Naive thymus-derived CD8-positive, alpha-beta T cell (primary cell): ENCODE results near the gene KIF26B. TPM values are rescaled to one million over a fixed set of nuclear protein-coding genes. Genes with fewer than 3 reads are reported as not detected.

Experiments
- ATAC-seq, 2 donors: fragments of 150-1000 bp; cut with Tn5 transposase in 1 of 2; sonication (Bioruptor Pico), chemical (Tn5 transposase) in 1 of 2; 1 replicate in 1 of 2; 2 replicates in 1 of 2; pipeline ENCODE4 v1.10.0; 2021; ENCODE audit warnings: mild to moderate bottlenecking in 2 of 2, moderate library complexity in 2 of 2
- POLR2A ChIA-PET: fragments of 350-600 bp; sonication (Branson Sonifier 250); formaldehyde crosslinking; loops from one replicate; lab custom pipeline; 2021; ENCODE audit warnings: antibody characterized with exemption; lab: Charles Lee
- DNase-seq, 10 donors: peaks; one replicate each; pipeline versions ENCODE4 v3.0.0 to v3.0.0-alpha.2; 2020 to 2022
- H3K27ac Mint-ChIP-seq, 10 donors: one replicate each; pipeline ENCODE4 v1.8.0; 2020 to 2022; ENCODE audit warnings: mild to moderate bottlenecking in 10 of 10, mixed read lengths in 10 of 10, moderate library complexity in 4 of 10, inconsistent platforms in 1 of 10
- H3K27me3 Mint-ChIP-seq, 5 donors: one replicate each; pipeline ENCODE4 v1.8.0; 2021 to 2022; ENCODE audit warnings: mixed read lengths in 5 of 5
- H3K36me3 Mint-ChIP-seq, 3 donors: one replicate each; pipeline ENCODE4 v1.8.0; 2020 to 2022; ENCODE audit warnings: mixed read lengths in 3 of 3, mild to moderate bottlenecking in 2 of 3, inconsistent platforms in 1 of 3
- H3K4me1 Mint-ChIP-seq, 4 donors: one replicate each; pipeline ENCODE4 v1.8.0; 2021 to 2022; ENCODE audit warnings: mixed read lengths in 4 of 4
- H3K4me3 Mint-ChIP-seq, 10 donors: one replicate each; pipeline ENCODE4 v1.8.0; 2020 to 2022; ENCODE audit warnings: mild to moderate bottlenecking in 10 of 10, mixed read lengths in 10 of 10, moderate library complexity in 6 of 10, inconsistent platforms in 1 of 10
- H3K9me3 Mint-ChIP-seq, 9 donors: one replicate each; pipeline ENCODE4 v1.8.0; 2020 to 2022; ENCODE audit warnings: mixed read lengths in 9 of 9, mild to moderate bottlenecking in 3 of 9, inconsistent platforms in 1 of 9, moderate library complexity in 1 of 9
- polyA plus RNA-seq, 3 donors: library from polyadenylated mRNA; unstranded; fragments of 300-500 nt; fragmentation: Illumina TruSeq; gene quantifications; one replicate each; pipeline ENCODE4 v1.2.3, GENCODE V29; 2021
- total RNA-seq, 8 experiments: library from RNA in 2 of 8; stranded (reverse) in 2 of 8; gene quantifications; one replicate each; pipeline ENCODE4 v1.2.3 and lab custom pipeline; 2021 to 2026

KIF26B gene
- total and polyA plus RNA-seq, 5 experiments from 2014 or later, result 0.08 to 0.16 TPM; not detected in 3

DNA sequence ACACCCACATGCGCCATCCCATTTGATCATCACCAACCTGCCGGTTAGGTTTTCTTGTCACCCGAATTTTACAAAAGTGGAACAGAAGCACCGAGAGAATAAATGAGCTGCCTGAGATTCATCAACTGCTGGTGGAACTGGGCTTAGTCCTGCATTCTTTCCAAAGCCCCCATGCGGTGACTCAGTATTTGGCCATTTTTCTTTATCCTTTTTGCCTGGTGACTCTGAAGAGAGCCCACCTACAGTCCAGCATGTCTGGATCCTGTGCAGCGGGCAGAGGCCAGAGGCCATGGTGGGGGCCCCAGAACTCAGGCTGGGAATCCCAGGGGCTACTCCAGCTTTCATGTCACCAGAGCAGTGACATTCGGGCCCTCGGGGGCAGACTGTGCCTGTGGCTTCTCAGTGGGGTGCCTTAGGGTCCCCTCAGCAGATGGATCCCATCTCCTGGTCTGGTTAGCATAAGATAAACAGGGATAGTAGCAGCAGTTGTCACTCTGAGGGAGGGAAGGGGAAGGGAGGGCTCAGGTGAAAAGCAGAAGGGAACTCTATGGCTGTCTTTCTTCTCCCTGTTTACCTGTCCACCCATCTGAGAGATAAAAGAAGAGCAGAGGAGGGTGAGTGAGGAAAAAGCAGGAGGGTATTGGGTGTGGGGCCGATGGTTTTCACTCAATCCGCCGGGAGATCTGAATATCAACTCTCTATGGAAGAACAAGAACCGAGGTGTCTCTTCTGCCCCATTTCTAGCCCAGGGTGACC lies 63.2 kb downstream of the KIF26B start:
- POLR2A ChIA-PET, result no interaction called here
- H3K27me3 Mint-ChIP-seq, result peaks cover 0 to 3% (median 1%) of the 10 kb centered on the region in 5 donors
- H3K27ac Mint-ChIP-seq, result peak overlapping the region in 1 of 10 donors; percentile 6
- no peaks in the 10 kb centered on the region for H3K9me3 Mint-ChIP-seq
- H3K36me3 Mint-ChIP-seq, result no peaks in the 10 kb centered on the region
- H3K4me3 Mint-ChIP-seq, result no peak overlapping the region
- peaks cover 0 to 3% (median under 1%) of the 10 kb centered on the region in 4 donors for H3K4me1 Mint-ChIP-seq
- no peak for ATAC-seq
- no peak for DNase-seq

DNA sequence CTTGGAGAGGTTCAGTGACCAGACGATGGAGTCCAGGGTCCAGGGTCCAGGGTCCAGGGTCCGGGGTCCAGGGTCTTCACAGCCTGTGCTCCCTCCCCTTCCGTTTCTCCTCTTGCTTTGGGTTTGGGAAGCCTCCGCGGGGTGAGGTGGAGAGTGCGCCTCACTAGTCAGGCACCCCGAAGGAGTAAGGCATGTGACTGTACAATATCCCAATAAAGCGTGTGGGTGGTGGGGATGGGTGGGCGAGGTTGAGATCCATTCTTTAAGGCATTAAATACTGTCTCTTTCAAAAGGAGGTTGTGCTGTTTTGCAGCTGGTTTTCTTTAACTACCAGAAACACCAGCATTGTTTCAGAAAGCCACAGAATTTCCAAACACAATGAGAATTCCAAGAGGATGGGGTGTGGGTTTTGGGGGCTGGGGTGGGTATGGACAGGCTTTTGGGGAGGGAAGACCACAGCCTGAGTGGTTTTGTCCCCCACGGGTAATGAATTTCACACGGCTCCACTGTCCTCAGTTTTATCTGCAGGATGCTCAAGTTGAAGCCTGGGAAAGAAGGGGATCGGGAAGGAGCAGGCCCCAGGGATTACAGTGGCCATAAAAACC lies 65.7 kb downstream of the KIF26B start:
- H3K4me1 Mint-ChIP-seq, result peaks cover 0 to 3% (median under 1%) of the 10 kb centered on the region in 4 donors
- no peak overlapping the region for H3K27ac Mint-ChIP-seq
- DNase-seq, result no peak
- no peaks in the 10 kb centered on the region for H3K9me3 Mint-ChIP-seq
- no peak for ATAC-seq
- no peaks in the 10 kb centered on the region for H3K36me3 Mint-ChIP-seq
- peaks cover 0 to 2% (median 1%) of the 10 kb centered on the region in 5 donors for H3K27me3 Mint-ChIP-seq
- POLR2A ChIA-PET, result no interaction called here
- H3K4me3 Mint-ChIP-seq, result no peak overlapping the region

DNA sequence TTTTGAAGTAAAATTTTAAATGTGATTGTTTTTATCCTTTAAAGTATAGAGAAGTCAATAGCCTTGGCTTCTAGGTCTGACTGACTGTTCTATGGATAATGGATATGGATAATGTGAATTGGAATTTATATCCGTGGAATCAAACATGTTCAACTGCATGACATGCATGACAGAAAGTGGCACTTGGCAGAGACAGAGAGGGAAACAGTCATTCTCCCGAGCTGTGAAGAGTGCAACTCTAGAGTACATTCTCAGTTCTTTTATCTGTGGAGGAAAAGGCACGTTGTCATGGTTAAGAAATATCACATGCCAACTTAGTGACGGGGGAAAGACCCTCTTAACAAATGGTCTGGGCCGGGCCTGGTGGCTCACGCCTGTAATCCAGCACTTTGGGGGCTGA lies 67.0 kb downstream of the KIF26B start:
- ATAC-seq (no peak), DNase-seq (no peak)
- H3K4me3 Mint-ChIP-seq, result no peak overlapping the region
- POLR2A ChIA-PET, result no interaction called here
- H3K36me3 Mint-ChIP-seq, result no peaks in the 10 kb centered on the region
- peaks cover 0 to 2% (median 0%) of the 10 kb centered on the region in 5 donors for H3K27me3 Mint-ChIP-seq
- no peaks in the 10 kb centered on the region for H3K9me3 Mint-ChIP-seq
- H3K27ac Mint-ChIP-seq, result no peak overlapping the region
- peaks cover 0 to 2% (median under 1%) of the 10 kb centered on the region in 4 donors for H3K4me1 Mint-ChIP-seq

DNA sequence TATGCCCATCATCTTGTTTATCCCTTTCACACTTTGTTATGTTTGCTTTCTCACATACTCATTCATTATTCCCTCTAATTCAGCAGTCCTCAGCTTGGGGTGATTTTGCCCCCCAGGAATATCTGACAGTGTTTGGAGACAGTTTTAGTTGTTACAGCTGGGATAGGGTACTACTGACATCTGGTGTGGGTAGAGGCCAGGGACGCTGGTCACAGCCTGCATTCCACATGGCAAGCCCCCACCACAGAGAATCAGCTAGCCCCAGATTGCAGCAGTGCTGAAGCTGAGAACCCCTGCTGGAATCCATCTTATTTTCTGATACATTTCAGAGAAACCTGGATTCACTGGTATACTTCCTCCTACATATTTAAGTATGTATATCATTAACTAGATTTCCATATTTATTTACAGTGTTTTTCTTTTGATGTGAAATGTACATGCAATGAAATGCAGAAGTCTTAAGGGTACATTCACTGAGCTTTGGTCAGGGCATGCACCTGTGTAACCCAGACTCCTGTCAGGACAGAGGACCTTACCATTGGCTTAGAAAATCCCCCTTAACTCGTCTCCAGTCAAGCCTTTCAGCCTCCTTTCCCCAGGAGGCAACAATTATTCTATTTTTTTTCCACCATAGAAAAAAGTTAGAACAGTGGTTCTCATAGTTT lies 68.3 kb downstream of the KIF26B start:
- no peak for ATAC-seq
- POLR2A ChIA-PET, result no interaction called here
- Mint-ChIP-seq H3K9me3 (no peaks in the 10 kb centered on the region), H3K4me3 (no peak overlapping the region), H3K27ac (no peak overlapping the region), H3K27me3 (peaks cover 0 to 2% (median 0%) of the 10 kb centered on the region in 5 donors), H3K4me1 (no peaks in the 10 kb centered on the region), H3K36me3 (no peaks in the 10 kb centered on the region)
- DNase-seq, result no peak

DNA sequence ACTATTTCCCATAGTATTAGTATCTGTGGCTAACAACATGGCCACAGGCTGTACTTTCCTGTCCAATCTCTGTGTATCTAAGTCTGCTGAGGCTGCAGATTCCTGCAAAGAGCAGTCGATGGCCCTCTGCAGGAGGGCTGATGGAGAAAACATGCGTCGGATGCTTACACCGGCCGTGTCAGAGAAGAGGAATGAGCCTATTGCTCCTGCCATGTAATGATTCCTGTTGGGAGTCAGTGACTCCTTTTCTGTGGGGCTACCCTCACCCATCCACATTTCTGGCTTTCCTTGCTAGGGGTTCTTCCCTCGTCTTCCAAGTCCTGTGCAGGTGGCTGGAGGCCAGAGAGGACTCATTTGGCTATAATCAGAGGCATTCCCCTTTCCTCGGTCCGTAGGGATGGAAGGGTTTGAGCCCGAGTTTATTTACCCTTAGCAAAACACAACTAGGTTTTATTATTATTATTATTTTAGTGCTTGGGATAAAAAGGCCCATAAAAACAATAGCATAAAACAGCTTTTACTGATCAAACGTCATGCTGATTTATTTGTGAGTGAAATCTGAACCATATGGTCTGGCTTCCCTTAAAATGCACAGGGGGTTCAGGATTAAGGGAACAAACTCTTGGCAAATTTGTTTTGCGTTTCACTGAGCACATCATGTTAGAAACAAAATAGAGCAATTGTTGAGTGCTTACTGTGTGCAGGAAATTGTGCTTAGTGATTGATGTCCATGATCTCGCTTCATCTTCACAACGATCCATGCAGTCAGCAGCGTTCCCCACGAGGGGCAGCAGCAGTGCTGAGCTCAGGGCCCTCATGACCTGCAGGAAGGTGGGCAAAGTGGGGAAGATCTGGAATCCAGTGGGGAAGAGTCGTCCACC lies 70.8 kb downstream of the KIF26B start:
- no peaks in the 10 kb centered on the region for H3K9me3 Mint-ChIP-seq
- no peak overlapping the region for H3K4me3 Mint-ChIP-seq
- no peaks in the 10 kb centered on the region for H3K36me3 Mint-ChIP-seq
- no peak overlapping the region for H3K27ac Mint-ChIP-seq
- peaks cover 0 to 4% (median 2%) of the 10 kb centered on the region in 5 donors for H3K27me3 Mint-ChIP-seq
- ATAC-seq, result no peak
- POLR2A ChIA-PET, result no interaction called here
- DNase-seq, result no peak
- no peaks in the 10 kb centered on the region for H3K4me1 Mint-ChIP-seq

DNA sequence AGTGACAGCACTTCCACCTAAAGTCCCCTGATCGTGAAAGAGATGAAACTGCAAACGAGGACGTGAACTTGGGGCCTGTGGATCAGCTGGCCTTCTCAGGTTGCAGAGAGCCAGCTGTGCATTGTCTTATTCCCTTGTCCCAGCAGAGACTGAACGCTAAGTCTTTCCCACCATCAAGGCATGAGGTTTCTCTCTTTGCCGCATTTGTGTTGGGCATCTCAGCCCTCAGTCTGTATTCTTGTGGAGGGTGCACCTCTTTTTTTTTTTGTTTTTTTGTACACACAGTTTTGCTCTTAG lies 71.4 kb downstream of the KIF26B start:
- ATAC-seq (no peak), DNase-seq (no peak)
- H3K4me3 Mint-ChIP-seq, result no peak overlapping the region
- H3K4me1 Mint-ChIP-seq, result no peaks in the 10 kb centered on the region
- H3K27ac Mint-ChIP-seq, result no peak overlapping the region
- no peaks in the 10 kb centered on the region for H3K9me3 Mint-ChIP-seq
- no peaks in the 10 kb centered on the region for H3K36me3 Mint-ChIP-seq
- POLR2A ChIA-PET, result no interaction called here
- H3K27me3 Mint-ChIP-seq, result peaks cover 0 to 4% (median 2%) of the 10 kb centered on the region in 5 donors

DNA sequence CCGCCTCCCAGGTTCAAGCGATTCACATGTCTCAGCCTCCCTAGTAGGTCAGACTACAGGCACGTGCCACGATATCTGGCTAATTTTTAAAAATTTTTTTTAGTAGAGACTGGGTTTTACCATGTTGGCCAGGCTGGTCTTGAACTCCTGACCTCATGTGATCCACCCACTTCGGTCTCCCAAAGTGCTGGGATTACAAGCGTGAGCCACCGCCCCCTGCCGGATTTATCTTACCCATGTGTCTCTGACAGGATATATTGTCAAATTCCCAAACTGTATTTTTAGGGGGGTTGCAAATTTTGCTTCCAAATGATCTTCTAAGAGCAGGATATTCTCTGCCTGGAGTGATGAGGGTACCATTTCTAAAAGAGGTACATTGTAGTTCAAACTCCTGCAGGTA lies 74.3 kb downstream of the KIF26B start:
- DNase-seq (no peak), ATAC-seq (no peak)
- Mint-ChIP-seq H3K9me3 (no peaks in the 10 kb centered on the region), H3K36me3 (no peaks in the 10 kb centered on the region), H3K4me3 (no peak overlapping the region), H3K27ac (no peak overlapping the region), H3K27me3 (peaks cover 0 to 4% (median 2%) of the 10 kb centered on the region in 5 donors), H3K4me1 (no peaks in the 10 kb centered on the region)
- POLR2A ChIA-PET, result no interaction called here

DNA sequence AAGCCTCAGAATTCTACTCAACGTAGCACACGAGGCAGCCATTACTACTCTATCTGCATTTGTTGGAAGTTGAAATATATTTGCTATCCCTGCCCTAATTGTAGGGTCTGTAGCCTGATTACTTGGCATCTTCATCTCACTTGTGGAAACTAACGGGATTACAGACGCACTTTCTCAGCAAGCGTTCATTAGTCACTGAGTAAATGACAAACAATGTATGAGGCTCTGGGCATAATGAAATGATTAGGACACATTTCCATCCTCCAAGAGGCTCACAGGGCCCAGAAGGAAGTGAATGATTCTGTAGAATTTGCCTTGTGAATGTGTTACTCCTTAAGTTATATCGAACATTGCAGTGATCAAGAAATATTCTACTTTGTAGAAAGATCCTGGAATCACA lies 78.1 kb downstream of the KIF26B start:
- peaks cover 0 to 11% (median 2%) of the 10 kb centered on the region in 5 donors for H3K27me3 Mint-ChIP-seq
- H3K4me3 Mint-ChIP-seq, result no peak overlapping the region
- POLR2A ChIA-PET, result no interaction called here
- no peaks in the 10 kb centered on the region for H3K4me1 Mint-ChIP-seq
- ATAC-seq (no peak), DNase-seq (no peak)
- H3K9me3 Mint-ChIP-seq, result no peaks in the 10 kb centered on the region
- no peaks in the 10 kb centered on the region for H3K36me3 Mint-ChIP-seq
- no peak overlapping the region for H3K27ac Mint-ChIP-seq

DNA sequence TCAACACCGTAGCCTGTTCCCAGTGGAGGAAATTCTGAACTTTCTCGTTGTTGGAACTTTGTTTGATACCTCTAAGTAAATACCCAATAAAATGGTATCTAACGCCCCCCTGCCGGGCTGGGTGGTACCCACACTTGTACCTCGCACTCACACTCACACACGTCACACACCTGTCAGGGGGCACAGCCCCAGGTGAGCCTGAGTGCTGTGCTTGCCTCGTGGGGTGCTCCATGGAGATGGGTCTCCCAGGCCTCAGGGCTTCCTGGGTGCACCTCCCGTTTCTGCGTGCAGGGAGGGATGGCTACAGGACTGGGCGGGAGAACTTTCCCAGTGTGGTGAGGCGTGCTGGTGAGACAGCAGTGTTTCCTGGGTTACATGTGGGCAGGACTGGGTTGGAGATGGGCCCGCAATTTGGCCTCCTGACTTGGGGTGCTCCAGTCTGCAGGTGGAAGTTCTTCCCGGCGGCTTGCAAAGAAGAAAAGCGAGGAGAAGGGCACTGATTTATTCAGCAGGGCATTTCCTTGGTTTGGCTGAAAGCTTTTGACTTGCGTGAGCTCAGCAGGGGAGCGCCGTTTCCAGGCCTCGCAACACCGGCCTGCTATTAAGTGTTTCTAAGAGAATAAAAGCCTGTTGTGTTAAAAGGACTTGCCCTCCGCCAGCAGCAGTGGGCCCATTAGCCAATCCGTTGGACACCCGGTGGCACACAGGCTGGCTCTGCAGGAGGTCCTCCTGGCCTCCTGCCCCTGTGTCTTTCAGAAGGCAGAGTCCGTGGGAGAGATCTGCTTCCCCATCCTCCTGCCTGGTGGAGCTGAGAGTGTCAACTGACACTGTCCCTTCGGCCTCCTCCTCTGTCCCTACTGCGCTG lies 79.7 kb downstream of the KIF26B start:
- Mint-ChIP-seq H3K4me1 (no peaks in the 10 kb centered on the region), H3K36me3 (no peaks in the 10 kb centered on the region), H3K27ac (no peak overlapping the region), H3K4me3 (no peak overlapping the region), H3K27me3 (peaks cover 0 to 16% (median 4%) of the 10 kb centered on the region in 5 donors), H3K9me3 (peaks cover 0 to 2% (median 0%) of the 10 kb centered on the region in 9 donors)
- POLR2A ChIA-PET, result no interaction called here
- ATAC-seq, result no peak
- DNase-seq, result no peak

DNA sequence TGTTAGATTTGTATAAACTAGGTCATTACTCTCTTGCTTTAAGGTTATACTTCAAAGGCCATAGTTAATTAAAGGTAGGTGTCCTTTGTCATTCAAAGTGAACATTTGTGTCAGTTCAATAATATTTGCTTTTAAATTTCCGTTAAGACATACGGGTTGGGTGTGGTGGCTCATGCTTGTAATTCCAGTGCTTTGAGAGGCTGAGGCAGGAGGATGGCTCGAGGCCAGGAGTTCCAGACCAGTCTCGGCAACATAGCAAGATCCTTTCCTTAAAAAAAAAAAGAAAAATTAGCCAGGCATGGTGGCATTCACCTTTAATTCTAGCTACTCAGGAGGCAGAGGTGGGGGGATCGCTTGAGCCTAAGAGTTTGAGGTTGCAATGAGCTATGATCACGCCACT lies 80.4 kb downstream of the KIF26B start:
- ATAC-seq (no peak), DNase-seq (no peak)
- Mint-ChIP-seq H3K9me3 (peaks cover 0 to 2% (median 0%) of the 10 kb centered on the region in 9 donors), H3K4me1 (no peaks in the 10 kb centered on the region), H3K36me3 (no peaks in the 10 kb centered on the region), H3K27me3 (peaks cover 0 to 15% (median 4%) of the 10 kb centered on the region in 5 donors), H3K27ac (no peak overlapping the region), H3K4me3 (no peak overlapping the region)
- POLR2A ChIA-PET, result no interaction called here

DNA sequence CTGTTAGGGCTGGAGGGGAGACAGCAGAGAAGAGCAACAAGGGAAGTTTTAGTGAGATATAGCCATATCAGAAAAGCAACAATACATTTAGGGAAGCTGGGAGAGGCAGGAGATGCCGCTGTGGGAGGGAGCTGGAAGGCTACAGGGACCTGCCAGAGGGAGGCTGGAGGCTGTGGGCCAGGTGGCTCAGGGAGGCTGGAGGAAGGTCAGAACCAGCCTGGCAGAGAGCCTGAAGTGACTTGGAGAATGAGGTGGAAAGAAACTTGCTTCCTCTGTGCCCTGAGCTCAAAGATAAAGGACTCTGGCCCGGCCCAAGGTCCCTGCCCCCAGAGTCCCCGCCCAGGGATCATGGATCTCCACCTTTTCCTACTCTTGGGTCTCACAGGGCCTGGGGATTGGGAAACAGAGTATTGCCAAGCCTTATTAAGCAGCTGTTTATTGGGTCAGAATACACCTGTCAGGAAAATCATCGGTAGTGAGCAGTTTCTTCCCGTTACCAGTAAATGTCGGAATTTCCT lies 85.9 kb downstream of the KIF26B start:
- no peak overlapping the region for H3K27ac Mint-ChIP-seq
- POLR2A ChIA-PET, result no interaction called here
- H3K4me1 Mint-ChIP-seq, result no peaks in the 10 kb centered on the region
- ATAC-seq (no peak), DNase-seq (no peak)
- H3K27me3 Mint-ChIP-seq, result peaks cover 0 to 16% (median 7%) of the 10 kb centered on the region in 5 donors
- H3K9me3 Mint-ChIP-seq, result peaks cover 0 to 3% (median 0%) of the 10 kb centered on the region in 9 donors
- no peak overlapping the region for H3K4me3 Mint-ChIP-seq
- no peaks in the 10 kb centered on the region for H3K36me3 Mint-ChIP-seq
